B cell (primary cell): ENCODE results near the gene ECI1. TPM values are rescaled to one million over a fixed set of nuclear protein-coding genes. Genes with fewer than 3 reads are reported as not detected.

Experiments used
- ATAC-seq: fragments of 200-7000 bp; cut with Tn5 transposase; one replicate; pipeline ENCODE4 v1.10.0; 2021; ENCODE audit warnings: low read depth, mild to moderate bottlenecking, moderate number of reproducible peaks, moderate library complexity
- CTCF ChIA-PET: fragments of 350-600 bp; sonication (Branson Sonifier 250); formaldehyde crosslinking; loops from one replicate; lab custom pipeline; 2021; ENCODE audit warnings: antibody characterized with exemption, inconsistent platforms; lab: Charles Lee
- POLR2A ChIA-PET: fragments of 350-600 bp; sonication (Branson Sonifier 250); formaldehyde crosslinking; loops from one replicate; lab custom pipeline; 2021; ENCODE audit warnings: antibody characterized with exemption; lab: Charles Lee
- DNase-seq: peaks from one replicate; pipeline ENCODE4 v3.0.0; 2013
- H2AFZ ChIP-seq: 2 replicates; pipeline ENCODE4 v1.6.1; 2012; ENCODE audit warnings: mild to moderate bottlenecking, low read depth, low read length; ENCODE audit not compliant: insufficient read depth, poor library complexity, severe bottlenecking
- H3K27ac ChIP-seq, 2 donors: 1 replicate in 1 of 2; 2 replicates in 1 of 2; pipeline ENCODE4 v1.5.1; 2012 to 2013; ENCODE audit warnings: low read length in 2 of 2, mild to moderate bottlenecking in 2 of 2, moderate library complexity in 1 of 2
- H3K27me3 ChIP-seq, 4 experiments: fragments of 200-600 bp in 1 of 4; sonication (generic) in 1 of 4; replicated peaks in 1 of 4; 1 replicate in 2 of 4; 2 replicates in 2 of 4; pipeline versions ENCODE4 v1.6.1 to v1.7.0; 2013 to 2016; ENCODE audit warnings: low read length in 3 of 4, mild to moderate bottlenecking in 2 of 4, mixed read lengths in 1 of 4, moderate library complexity in 1 of 4; ENCODE audit not compliant: insufficient read depth in 4 of 4, control insufficient read depth in 3 of 4; ENCODE audit errors: control extremely low read depth in 1 of 4
- H3K36me3 ChIP-seq, 2 experiments: replicated peaks in 1 of 2; 1 replicate in 1 of 2; 2 replicates in 1 of 2; pipeline versions ENCODE4 v1.6.1 to v1.7.1; 2013; ENCODE audit warnings: low read length in 1 of 2; ENCODE audit not compliant: insufficient read depth in 2 of 2, control insufficient read depth in 1 of 2; ENCODE audit errors: control extremely low read depth in 1 of 2, extremely low read depth in 1 of 2
- H3K4me1 ChIP-seq, 2 donors: fragments of 200-600 bp in 1 of 2; sonication (generic) in 1 of 2; 1 replicate in 1 of 2; 2 replicates in 1 of 2; pipeline versions ENCODE4 v1.5.1 to v1.6.1; 2013 to 2017; ENCODE audit warnings: low read length in 2 of 2; ENCODE audit not compliant: control insufficient read depth in 2 of 2, insufficient read depth in 2 of 2
- H3K4me2 ChIP-seq: replicated peaks from 2 replicates; pipeline ENCODE3; 2012; ENCODE audit warnings: mild to moderate bottlenecking, low read depth, low read length; ENCODE audit not compliant: poor library complexity, severe bottlenecking
- H3K4me3 ChIP-seq, 5 experiments: fragments of 200-600 bp in 1 of 5; sonication (generic) in 1 of 5; 1 replicate in 3 of 5; 2 replicates in 2 of 5; pipeline versions ENCODE4 v1.5.1 to v1.7.0; 2011 to 2016; ENCODE audit warnings: low read length in 4 of 5, mild to moderate bottlenecking in 4 of 5, low read depth in 2 of 5, control low read depth in 1 of 5, moderate library complexity in 1 of 5; ENCODE audit not compliant: insufficient read depth in 1 of 5; ENCODE audit errors: control extremely low read depth in 1 of 5, extremely low read depth in 1 of 5
- H3K79me2 ChIP-seq: fragments of 200-600 bp; sonication (generic); one replicate; pipeline ENCODE4 v1.6.0; 2016; ENCODE audit warnings: low read length; ENCODE audit not compliant: control insufficient read depth, insufficient read depth
- H3K9ac ChIP-seq: fragments of 200-600 bp; sonication (generic); 2 replicates; pipeline ENCODE4 v1.6.1; 2017; ENCODE audit warnings: mild to moderate bottlenecking, low read length, moderate library complexity
- H3K9me3 ChIP-seq, 3 donors: one replicate each; pipeline versions ENCODE4 v1.6.1 to v1.7.1; 2013; ENCODE audit warnings: low read length in 2 of 3; ENCODE audit not compliant: control insufficient read depth in 2 of 3, insufficient read depth in 1 of 3; ENCODE audit errors: control extremely low read depth in 1 of 3
- H4K20me1 ChIP-seq: 2 replicates; pipeline ENCODE4 v1.6.0; 2012; ENCODE audit warnings: mild to moderate bottlenecking, low read length; ENCODE audit not compliant: insufficient read depth, control insufficient read depth, poor library complexity, severe bottlenecking
- H3K27ac Mint-ChIP-seq: one replicate; pipeline ENCODE4 v1.8.0; 2021; ENCODE audit warnings: mixed read lengths
- H3K27me3 Mint-ChIP-seq: one replicate; pipeline ENCODE4 v1.8.0; 2021; ENCODE audit warnings: mixed read lengths
- H3K4me1 Mint-ChIP-seq: one replicate; pipeline ENCODE4 v1.8.0; 2021; ENCODE audit warnings: mixed read lengths
- H3K4me3 Mint-ChIP-seq: one replicate; pipeline ENCODE4 v1.8.0; 2021; ENCODE audit warnings: mixed read lengths
- H3K9me3 Mint-ChIP-seq: one replicate; pipeline ENCODE4 v1.8.0; 2022; ENCODE audit warnings: mixed read lengths; ENCODE audit not compliant: insufficient read depth
- CTCF ChIP-seq: fragments of 200-600 bp; IDR thresholded peaks from one replicate; pipeline ENCODE4 v1.8.0; 2022; ENCODE audit warnings: antibody characterized with exemption, mild to moderate bottlenecking
- EZH2 ChIP-seq: IDR thresholded peaks from 2 replicates; pipeline ENCODE4 v1.6.1; 2012; ENCODE audit warnings: borderline replicate concordance, low read depth, mild to moderate bottlenecking, moderate library complexity, low read length; ENCODE audit not compliant: insufficient read depth, poor library complexity, severe bottlenecking
- WGBS: methylation state at CpG from one replicate; pipeline ENCODE4 v1.1.5; 2013; ENCODE audit warnings: missing lambda C conversion rate; ENCODE audit not compliant: insufficient coverage; 5-methylcytosine and 5-hydroxymethylcytosine counted together
- intact Hi-C: fragments of 100-400 bp; cut with micrococcal nuclease; formaldehyde crosslinking; loops from one replicate; pipeline ENCODE4 v1.10.0; 2022
- polyA plus RNA-seq: library from polyadenylated mRNA; depleted of rRNA; stranded (reverse); fragments of >200 nt; gene quantifications from 2 replicates; pipeline ENCODE4 v1.2.3, GENCODE V29; 2012
- total RNA-seq, 2 donors: library from RNA; stranded (reverse); fragments of 120-200 nt in 1 of 2; gene quantifications; 1 replicate in 1 of 2; 2 replicates in 1 of 2; pipeline versions ENCODE4 v1.2.3 to v1.2.4, GENCODE V29; 2013 to 2022

The ECI1 gene
- total and polyA plus RNA-seq, 2 donors (not counting 1 experiment from before 2014, with no cell fraction given): 34.3 to 38.4 TPM

GRCh38 chr16:2253293-2253692, 1.9 kb upstream of the ECI1 start:
- ATAC-seq: no peak
- Histone ChIP-seq H3K9me3 (no peaks in the 10 kb centered on the region), H4K20me1 (peaks cover 18% of the 10 kb centered on the region), H3K79me2 (peaks cover 23% of the 10 kb centered on the region), H3K4me1 (peaks cover 12 to 41% of the 10 kb centered on the region in 2 donors), H3K27ac (peak overlapping the region; percentile 68 to 72), H3K9ac (no peak overlapping the region), H3K36me3 (peaks cover 0 to 39% of the 10 kb centered on the region in 2 experiments), H3K4me3 (no peak overlapping the region), H3K27me3 (no peaks in the 10 kb centered on the region), H2AFZ (no peak overlapping the region), H3K4me2 (no peak overlapping the region)
- TF ChIP-seq CTCF (no peak), EZH2 (no peak)
- intact Hi-C loops: loop anchor here (5.0 to 10.0 kb wide), 3 partner anchors 89 to 254 kb away; partner anchors contain the start of genes ABCA3 and NHERF2
- no peak for DNase-seq
- Mint-ChIP-seq H3K9me3 (no peaks in the 10 kb centered on the region), H3K27ac (peak overlapping the region; percentile 90), H3K4me3 (peak overlapping the region; percentile 71), H3K27me3 (no peaks in the 10 kb centered on the region), H3K4me1 (peaks cover 26% of the 10 kb centered on the region)
- POLR2A ChIA-PET: no interaction called here
- CTCF ChIA-PET: interaction anchor here (0.6 to 3.9 kb wide), 5 partner anchors 10 to 233 kb away, joined by 3 to 71 read pairs (median 3); partner anchors contain the start of gene CASKIN1
- 65% methylated on average over 7 of the region's 11 CpGs for WGBS

- peak overlapping the region; percentile 68 to 72 for H3K27ac ChIP-seq
- Mint-ChIP-seq H3K9me3 (no peaks in the 10 kb centered on the region), H3K4me1 (peaks cover 26% of the 10 kb centered on the region), H3K4me3 (peak overlapping the region; percentile 71), H3K27ac (peak overlapping the region; percentile 90), H3K27me3 (no peaks in the 10 kb centered on the region)
- DNase-seq: peak; percentile 53
- no peak overlapping the region for H3K4me3 ChIP-seq
- H4K20me1 ChIP-seq: peaks cover 15% of the 10 kb centered on the region
- H3K4me2 ChIP-seq: no peak overlapping the region
- H2AFZ ChIP-seq: no peak overlapping the region
- ChIA-PET POLR2A (interaction anchor here (1.8 to 2.5 kb wide), 2 partner anchors 16 to 48 kb away, joined by 4 to 13 read pairs; partner anchors contain the start of genes MLST8 and RNPS1), CTCF (interaction anchor here (0.5 to 3.9 kb wide), 13 partner anchors 11 to 1083 kb away, joined by 3 to 71 read pairs (median 5); partner anchors contain the start of gene CASKIN1)
- intact Hi-C loops: loop anchor here (5.0 to 10.0 kb wide), 3 partner anchors 90 to 255 kb away; partner anchors contain the start of genes ABCA3 and NHERF2
- H3K9ac ChIP-seq: no peak overlapping the region
- no peak for ATAC-seq
- no peaks in the 10 kb centered on the region for H3K27me3 ChIP-seq
- peaks cover 12 to 41% of the 10 kb centered on the region in 2 donors for H3K4me1 ChIP-seq
- no peaks in the 10 kb centered on the region for H3K9me3 ChIP-seq
- TF ChIP-seq CTCF (no peak), EZH2 (no peak)
- peaks cover 24% of the 10 kb centered on the region for H3K79me2 ChIP-seq
- peaks cover 0 to 34% of the 10 kb centered on the region in 2 experiments for H3K36me3 ChIP-seq
- 100% methylated on average over 1 of the region's 7 CpGs for WGBS
Measured at GRCh38 chr16:2252806-2253148, 1.4 kb upstream of the ECI1 start.
